ENCODE results near the gene SYNPO2. TPM values are rescaled to one million over a fixed set of nuclear protein-coding genes. Genes with fewer than 3 reads are reported as not detected.

SYNPO2 gene
- polyA plus RNA-seq, 3 donors: 2.2 to 28.5 (median 27.8) TPM

DNA sequence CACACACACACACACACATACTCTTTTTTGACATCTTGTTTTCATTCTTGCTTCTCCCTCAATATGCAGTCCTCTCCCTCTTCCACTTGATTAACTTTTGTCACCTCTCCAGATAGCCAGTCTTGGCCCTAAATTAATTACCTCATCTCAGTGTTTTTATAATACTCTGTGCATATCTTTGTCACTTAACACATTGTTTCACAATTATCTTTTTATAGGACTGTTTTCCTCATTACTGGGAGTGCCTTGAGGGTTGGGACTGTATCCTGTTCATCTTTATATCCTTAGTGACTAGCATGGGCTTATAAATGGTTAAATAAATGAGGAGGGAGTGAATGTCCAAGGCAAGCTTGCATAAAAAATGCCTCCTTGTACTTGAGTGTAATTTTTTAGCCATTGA, 33.1 kb downstream of the SYNPO2 start:
- no peak overlapping the region for H3K27ac ChIP-seq (ENCODE audit: low read depth, low read length)

DNA sequence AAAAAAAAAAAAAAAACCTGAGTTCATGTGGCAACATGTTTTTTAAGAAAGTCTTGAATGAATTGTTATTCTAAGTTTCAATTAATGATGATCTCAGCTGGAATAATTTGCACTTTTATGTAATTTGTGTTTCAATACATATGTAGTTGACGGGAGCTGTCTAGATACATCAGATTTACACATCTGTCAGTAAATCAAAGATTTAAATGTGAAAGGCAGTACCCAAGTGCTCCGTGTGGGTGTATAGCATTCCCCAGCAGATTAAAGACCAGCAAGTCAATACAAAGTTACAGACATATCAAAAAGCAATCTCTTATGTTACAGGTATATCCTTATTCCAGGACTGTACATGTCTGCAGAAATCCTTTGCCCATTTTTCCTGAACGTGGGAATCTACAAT, 35.2 kb downstream of the SYNPO2 start:
- H3K27ac ChIP-seq (ENCODE audit: low read depth, low read length): no peak overlapping the region
- WGBS, 3 donors: 44 to 77% (median 59%) methylated on average over 3 of the region's 3 CpGs

DNA sequence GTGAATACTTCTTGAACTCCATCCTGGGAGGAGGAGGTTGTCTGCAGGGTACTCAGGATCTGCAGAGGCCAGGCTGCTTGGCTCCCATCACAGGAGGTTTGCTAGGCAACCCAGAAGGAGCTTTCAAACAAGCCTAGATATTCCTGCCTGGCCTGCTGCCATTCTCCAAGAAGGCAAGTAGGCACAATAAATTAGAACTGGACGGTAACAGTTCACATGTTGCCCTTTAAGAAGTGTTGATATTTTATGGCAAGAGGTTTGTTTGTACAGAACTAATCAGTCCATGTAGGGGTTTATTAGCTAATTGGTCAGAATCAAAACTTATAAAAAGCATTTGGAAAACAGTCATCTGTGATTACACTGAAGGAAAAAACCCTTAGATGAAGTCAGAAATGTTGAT, 39.3 kb downstream of the SYNPO2 start:
- WGBS, 3 donors: 33 to 52% (median 46%) methylated on average over 1 of the region's 1 CpG
- no peak overlapping the region for H3K27ac ChIP-seq (ENCODE audit: low read depth, low read length)

DNA sequence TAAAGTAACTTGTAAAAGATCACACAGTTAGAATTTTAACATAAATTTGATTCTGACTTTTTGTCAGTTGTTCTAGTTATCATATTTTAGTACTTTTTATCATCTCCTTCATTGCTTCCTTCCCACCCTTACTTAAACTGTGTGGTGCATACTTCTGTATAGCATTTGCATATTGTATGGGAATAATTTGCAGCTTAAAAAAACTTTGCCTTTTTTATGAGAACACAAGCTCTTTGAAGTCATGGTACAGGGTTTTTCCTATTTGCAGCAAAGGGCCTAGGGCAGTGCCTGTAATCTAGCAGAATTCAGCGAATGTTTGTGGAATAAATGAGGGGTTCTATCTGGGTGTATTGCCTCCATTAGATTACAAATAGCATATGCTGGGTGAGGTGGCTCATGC, 41.6 kb downstream of the SYNPO2 start:
- no peak overlapping the region for H3K27ac ChIP-seq (ENCODE audit: low read depth, low read length)
- 0 to 40% (median 2%) methylated on average over 1 of the region's 1 CpG for WGBS, 3 donors

DNA sequence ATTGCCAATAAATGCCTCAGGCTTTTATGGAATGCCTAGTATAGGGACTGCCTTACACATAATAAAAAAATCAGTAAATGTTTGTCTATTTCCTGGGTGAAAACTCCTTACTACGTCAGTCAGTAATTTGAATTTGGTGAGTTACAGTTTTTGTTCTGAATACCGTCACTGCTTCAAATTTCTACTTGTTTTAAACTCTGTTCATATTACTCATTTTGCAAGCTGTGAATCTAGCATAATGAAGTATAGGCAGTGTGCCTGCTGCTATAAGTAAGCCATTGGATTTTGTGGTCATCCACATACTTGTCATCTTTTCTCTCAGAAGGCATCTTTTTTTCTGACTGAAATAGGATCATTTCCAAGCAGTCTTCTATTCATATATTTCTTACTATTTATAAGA, 43.1 kb downstream of the SYNPO2 start:
- WGBS, 3 donors: 90 to 98% (median 95%) methylated on average over 2 of the region's 2 CpGs
- H3K27ac ChIP-seq (ENCODE audit: low read depth, low read length): no peak overlapping the region

DNA sequence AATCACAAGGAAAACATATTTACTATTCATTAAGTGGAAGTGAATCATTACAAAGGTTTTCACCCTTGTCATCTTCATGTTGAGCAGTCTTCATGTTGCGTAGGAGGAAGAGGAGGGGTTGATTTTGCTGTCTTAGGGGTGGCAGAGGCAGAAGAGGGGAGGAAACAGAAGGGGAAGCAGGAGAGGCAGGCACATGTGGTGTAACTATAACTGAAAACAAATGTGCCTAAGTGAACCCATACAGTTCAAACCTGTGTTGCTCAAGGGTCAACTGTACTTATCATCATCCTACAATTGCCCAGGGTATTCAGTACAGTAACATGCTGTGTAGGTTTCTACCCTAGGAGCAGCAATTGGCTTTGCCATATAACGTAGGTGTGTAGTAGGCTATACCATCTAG, 47.2 kb downstream of the SYNPO2 start:
- H3K27ac ChIP-seq (ENCODE audit: low read depth, low read length): no peak overlapping the region
- 61 to 91% (median 73%) methylated on average over 2 of the region's 2 CpGs for WGBS, 3 donors

DNA sequence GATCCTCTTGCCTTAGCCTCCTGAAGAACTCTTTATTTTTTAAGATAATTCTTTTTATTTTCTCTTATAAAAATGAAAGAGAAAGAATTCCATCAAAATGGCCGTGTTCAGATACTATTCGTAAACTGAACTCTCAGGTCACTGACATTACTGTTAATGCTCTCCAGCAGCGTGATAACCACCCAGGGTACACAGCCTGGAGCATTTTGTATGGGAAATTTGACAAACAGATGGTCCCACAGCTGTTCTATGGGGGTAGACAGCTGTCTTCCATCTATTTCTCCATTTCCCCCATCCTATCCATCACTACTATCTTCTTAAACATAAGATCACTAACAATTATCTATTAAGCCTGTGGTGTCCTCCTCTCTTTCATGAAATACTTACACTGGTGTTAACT, 47.8 kb downstream of the SYNPO2 start:
- no peak overlapping the region for H3K27ac ChIP-seq (ENCODE audit: low read depth, low read length)
- WGBS, 3 donors: 80 to 87% (median 87%) methylated on average over 3 of the region's 3 CpGs

DNA sequence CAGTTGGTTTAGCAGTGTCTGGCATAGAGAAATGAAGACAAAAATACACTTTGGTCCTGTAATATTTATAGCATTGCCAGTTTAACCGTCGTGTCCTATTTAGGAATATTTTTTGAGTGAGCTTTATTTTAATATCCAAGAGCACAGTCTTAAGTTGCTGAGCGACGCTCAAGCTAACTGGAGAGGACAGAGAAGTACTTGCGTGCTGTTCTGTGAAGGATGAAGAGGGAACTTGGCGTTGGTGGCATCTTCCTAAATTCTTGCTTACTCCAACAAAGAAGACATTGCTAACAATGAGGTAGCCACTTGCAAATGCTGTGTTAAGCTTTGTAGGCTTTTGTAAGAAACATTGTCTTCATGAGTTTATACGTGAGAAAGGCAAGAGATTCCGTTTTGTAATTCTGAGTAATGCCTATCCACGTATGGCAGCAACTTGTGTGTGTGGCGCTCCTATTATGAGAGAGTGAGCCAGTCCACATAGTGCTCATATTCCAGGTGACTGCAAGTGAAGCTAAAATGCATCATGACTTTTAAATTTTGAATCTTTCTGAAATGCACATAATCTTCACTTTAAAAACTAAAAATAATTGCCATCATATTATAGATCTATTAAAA, 50.6 kb downstream of the SYNPO2 start:
- H3K27ac ChIP-seq (ENCODE audit: low read depth, low read length): no peak overlapping the region
- WGBS, 3 donors: 85 to 87% (median 85%) methylated on average over 10 of the region's 10 CpGs

DNA sequence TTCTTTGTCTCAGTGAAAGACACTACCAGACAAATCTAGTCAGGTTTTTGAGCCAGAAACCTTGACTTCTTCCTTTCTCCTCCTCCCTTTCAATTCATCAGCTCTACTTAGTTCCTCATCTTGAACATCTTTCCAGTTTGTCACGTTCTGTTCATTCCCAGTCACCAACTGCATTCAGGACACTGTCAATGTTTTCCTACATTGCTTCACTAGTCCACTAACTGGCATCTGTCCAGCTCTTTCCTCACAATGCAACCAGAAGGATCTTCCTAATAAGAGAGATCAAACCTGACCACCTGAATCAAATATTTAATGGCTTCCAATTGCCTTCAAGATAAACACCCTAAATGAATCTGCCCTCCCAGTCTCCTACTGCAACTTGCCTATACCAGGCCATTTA, 52.5 kb downstream of the SYNPO2 start:
- WGBS, 3 donors: 25 to 64% (median 34%) methylated on average over 1 of the region's 1 CpG
- no peak overlapping the region for H3K27ac ChIP-seq (ENCODE audit: low read depth, low read length)

DNA sequence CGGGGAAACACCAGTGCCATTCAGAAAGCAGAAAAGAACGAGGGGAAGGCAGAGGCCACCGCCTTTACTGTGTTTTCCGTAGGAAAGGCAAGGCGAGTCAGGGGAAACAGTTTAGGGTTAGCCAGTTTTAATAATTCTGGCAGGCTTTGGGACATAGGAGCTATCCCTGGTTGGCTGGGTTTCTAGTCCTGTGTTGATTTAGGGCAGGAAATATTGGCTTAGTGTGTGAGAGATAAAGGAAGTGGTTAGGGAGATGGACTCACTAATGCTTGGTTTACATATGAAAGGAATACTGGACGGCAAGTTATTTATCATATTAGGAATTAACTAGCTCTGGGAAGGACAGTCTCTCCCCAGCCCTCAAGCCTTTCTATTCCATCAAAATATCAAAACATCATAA, 53.1 kb downstream of the SYNPO2 start:
- WGBS, 3 donors: 31 to 62% (median 44%) methylated on average over 6 of the region's 6 CpGs
- no peak overlapping the region for H3K27ac ChIP-seq (ENCODE audit: low read depth, low read length)

DNA sequence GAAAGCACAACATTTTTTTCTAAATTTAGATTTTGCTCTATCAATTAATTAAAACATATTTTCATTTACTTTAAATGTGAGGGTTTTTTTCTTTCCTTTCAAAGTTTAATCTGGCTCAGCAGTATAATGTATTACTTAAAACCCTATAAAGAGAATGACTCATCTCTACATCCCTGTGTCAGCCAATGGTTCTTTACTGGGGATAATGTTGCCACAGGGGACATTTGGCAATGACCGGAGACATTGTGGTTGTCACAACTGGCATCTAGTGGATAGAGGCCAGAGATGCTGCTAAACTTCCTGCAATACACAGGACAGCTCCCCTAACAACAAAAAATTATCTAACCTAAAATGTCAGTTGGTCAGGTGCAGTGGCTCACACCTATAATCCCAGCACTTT, 53.8 kb downstream of the SYNPO2 start:
- WGBS, 3 donors: 43 to 90% (median 57%) methylated on average over 1 of the region's 1 CpG
- no peak overlapping the region for H3K27ac ChIP-seq (ENCODE audit: low read depth, low read length)

DNA sequence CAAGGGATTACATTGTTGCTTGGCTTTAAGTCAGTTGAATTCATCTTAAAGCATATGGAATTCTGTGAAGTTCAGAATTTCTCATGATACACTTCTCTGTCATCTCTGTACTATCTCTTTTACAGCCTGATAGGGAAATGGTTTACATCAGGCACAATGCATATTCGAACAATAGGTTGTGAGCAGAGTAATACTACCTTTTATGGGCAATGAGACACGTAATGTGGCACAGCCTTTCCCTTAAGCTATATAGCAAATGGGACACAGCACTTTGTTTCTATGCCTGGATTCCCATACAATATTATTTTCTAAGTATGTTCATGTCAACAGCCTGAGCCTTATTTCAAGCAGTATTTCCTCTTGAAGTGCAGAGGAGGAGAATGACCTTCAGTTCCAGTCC, 58.4 kb downstream of the SYNPO2 start:
- no peak overlapping the region for H3K27ac ChIP-seq (ENCODE audit: low read depth, low read length)

DNA sequence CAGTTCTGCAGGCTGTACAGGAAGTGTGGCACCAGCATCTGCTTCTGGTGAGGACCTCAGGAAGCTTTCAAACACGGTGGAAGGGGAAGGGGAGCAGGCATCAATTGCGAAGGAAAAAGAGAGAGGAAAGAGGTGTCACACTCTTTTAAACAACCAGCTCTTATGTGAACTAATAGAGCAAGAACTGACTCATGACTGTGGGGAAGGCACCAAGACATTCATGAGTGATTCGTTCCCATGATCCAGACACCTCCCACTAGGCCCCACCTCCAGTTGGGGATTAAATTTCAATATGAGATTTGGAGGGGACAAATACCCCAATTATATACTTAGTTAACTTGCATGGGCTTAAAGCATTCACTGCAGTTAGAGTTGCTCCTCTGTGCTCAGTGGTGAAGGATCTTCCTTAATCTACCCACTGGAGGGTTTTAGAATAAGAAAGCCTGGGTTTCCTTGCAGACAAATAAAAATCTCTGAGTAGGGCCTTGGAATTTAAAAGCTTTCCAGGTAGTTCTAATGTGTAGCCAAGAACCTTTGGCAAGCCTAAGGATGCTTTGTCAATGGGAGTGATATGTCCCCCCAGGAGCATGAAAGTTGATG, 60.0 kb downstream of the SYNPO2 start:
- WGBS, 3 donors: 51 to 63% (median 62%) methylated on average over 3 of the region's 3 CpGs
- H3K27ac ChIP-seq (ENCODE audit: low read depth, low read length): no peak overlapping the region

More for the DNA sequence above, 58.4 kb downstream of the SYNPO2 start:
- WGBS, 3 donors: 43 to 71% (median 65%) methylated on average over 2 of the region's 2 CpGs

DNA sequence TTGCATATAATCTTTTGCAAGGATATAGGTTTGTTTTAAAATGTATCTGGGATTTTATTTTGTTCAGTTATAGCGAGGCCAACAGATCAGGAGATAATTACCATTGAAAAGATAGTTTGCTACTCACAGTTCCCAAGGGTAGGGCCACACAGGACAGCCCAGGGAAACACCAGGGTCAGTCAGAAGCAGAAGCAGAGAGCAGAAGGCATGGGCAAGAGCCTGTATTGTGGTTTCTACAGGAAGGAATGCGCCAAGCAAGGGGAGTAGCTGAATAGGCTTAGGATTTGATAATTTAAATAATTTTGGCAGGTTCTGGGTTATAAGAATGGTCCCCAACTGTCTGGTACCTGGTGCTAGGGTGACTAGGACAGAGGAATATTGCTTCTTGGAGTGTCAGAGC, 61.6 kb downstream of the SYNPO2 start:
- 81 to 85% (median 85%) methylated on average over 2 of the region's 2 CpGs for WGBS, 3 donors
- H3K27ac ChIP-seq (ENCODE audit: low read depth, low read length): no peak overlapping the region

DNA sequence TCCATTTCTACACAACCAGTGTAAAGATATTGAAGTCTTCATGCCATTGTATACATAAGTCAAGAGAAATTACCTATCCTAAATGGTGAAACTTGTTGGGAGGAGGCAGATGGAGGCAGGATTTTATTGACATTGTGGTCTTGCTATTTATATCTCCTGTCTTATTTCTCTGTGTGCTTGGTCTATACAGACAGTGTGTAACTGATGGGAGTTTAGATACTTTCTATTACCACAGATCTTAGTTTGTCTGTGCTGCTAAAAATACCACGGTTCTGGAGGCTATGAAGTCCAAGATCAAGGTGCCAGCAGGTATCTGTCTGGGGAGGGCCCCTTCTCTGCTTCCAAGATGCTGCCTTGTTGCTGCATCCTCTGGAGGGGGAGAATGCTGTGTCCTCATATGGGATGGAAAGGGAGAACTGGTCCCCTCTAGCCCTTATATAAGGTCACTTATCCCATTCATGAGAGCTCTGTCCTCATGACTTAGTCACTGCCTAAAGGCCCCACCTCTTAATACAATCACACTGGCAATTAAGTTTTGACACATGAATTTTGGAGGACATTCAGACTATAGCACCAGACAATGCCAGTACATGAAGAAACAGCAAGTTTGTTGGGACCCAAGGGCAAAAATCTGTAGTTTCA, 62.4 kb downstream of the SYNPO2 start:
- WGBS, 3 donors: 52 to 77% (median 66%) methylated on average over 1 of the region's 1 CpG
- no peak overlapping the region for H3K27ac ChIP-seq (ENCODE audit: low read depth, low read length)

DNA sequence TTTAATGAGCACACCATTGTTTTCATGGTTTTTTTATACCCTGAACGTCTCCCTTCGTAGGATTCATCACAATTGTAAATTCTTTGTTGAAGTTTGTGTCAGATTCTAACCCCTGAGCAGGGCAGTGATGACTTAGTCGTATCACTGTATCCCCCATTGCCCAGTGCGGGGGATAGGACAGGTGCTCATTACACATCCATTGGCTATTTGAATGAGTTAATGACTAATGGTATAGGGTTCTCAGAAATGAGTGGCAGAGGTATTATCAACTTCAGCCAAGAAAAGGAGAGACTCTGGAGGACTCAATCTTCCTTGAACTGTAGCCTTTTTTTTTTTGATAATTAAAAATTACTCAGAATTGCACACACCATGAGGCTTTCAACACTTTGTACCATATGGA, 64.6 kb downstream of the SYNPO2 start:
- 53 to 75% (median 62%) methylated on average over 4 of the region's 4 CpGs for WGBS, 3 donors
- no peak overlapping the region for H3K27ac ChIP-seq (ENCODE audit: low read depth, low read length)

DNA sequence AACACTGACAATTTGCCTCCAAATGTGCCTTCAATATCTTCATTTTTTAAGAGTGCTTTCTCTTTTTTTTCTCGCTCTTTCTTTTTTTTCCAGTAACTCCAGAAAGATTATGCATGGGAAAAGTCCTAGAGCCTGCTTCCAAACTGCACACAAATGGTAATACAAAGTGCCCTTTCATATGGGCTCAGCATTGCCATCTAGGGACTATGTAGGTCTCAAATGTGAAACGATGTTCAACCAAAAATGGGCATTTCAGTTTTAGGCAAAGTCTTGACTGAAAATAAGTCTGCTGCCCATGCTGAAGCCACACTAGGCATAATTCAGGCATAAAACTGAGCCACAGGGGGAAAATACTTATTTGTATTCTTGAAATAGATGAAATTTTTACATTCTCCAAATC, 65.6 kb downstream of the SYNPO2 start:
- no peak overlapping the region for H3K27ac ChIP-seq (ENCODE audit: low read depth, low read length)
- 45 to 66% (median 56%) methylated on average over 2 of the region's 2 CpGs for WGBS, 3 donors

DNA sequence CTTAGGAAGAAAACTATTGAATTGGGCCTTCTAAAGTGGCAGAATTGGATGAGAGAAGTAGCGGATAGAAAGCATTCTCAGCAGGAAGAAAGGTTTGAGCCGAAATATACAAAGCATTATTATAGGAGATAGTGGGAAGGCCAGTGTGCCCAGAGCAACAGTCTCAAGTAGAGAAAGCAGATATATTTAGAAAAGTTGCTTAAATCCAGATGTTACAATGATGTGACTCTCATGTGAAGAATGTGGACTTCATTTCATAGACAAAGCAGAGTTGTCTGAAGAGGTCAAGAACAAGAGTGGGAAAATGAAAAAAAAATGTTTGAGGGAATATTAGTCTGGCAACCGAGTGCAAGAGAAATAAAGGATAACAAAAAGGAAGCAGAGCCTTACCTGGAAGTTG, 66.9 kb downstream of the SYNPO2 start:
- WGBS, 3 donors: 78 to 89% (median 84%) methylated on average over 3 of the region's 3 CpGs
- no peak overlapping the region for H3K27ac ChIP-seq (ENCODE audit: low read depth, low read length)

DNA sequence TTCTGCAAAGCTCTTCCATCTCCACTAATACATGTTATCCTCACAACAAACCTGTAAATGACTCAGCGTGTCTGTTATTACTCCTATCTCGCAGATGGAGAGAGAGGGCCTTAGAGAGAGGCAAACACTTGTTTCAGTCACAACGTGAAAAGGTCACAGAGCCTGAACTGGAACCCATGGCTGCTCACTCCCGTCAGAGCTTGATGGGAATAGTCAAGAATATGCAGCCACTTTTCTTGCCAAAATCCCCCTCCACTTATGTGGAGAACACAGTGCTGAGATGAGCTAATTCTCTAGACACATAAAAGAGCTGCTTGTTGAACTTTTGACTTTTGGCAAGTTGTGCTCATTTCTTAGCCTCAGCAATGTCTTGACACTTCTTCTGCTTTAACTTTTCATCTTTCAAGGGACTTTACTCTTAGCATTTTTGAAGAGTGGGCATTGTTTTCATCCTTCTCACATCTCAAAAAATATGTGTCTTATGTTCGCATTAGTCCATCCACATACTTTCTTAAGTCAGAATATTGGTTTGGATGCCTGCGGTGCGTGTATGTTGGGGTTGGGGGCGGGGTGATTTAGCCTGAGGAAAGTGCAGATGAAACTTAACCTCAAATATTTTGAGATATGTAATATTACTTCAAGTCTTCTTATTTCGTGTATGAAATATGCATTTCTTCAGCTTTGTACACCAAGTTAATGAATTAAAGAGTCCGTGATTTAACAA, 69.2 kb downstream of the SYNPO2 start:
- no peak overlapping the region for H3K27ac ChIP-seq (ENCODE audit: low read depth, low read length)
- 63 to 72% (median 70%) methylated on average over 10 of the region's 10 CpGs for WGBS, 3 donors

DNA sequence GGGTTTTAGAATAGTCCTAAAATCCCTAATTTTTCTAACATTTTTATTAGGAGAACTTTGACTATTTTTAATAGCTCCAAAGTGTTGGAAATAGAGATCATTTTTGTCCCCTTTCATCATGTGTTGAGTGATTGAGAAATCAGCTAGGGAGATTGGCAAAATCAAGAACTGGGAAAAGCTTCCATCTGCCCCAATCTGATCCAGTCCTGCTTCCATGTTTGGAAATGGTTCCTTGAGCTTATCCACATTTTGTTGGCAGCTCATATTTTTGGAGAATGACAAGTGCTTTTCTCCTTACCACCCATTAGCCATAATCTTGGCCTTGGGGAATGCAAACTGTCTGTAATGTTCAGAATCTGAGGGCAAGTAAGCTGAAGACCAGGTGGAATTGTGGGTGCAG, 73.9 kb downstream of the SYNPO2 start:
- no peak overlapping the region for H3K27ac ChIP-seq (ENCODE audit: low read depth, low read length)
